NCI-H2107 treated with DMSO at 0.1 percent for 48 hours (cell line): ENCODE data around the gene ARAP2.
A peak's percentile ranks its signal among the peaks of the same experiment; 100 is the strongest.

Experiments used
- DNase-seq: peaks from one replicate; lab custom pipeline; 2025; ENCODE audit not compliant: unreplicated experiment; lab: John Stamatoyannopoulos, UW

Gene ARAP2

DNA sequence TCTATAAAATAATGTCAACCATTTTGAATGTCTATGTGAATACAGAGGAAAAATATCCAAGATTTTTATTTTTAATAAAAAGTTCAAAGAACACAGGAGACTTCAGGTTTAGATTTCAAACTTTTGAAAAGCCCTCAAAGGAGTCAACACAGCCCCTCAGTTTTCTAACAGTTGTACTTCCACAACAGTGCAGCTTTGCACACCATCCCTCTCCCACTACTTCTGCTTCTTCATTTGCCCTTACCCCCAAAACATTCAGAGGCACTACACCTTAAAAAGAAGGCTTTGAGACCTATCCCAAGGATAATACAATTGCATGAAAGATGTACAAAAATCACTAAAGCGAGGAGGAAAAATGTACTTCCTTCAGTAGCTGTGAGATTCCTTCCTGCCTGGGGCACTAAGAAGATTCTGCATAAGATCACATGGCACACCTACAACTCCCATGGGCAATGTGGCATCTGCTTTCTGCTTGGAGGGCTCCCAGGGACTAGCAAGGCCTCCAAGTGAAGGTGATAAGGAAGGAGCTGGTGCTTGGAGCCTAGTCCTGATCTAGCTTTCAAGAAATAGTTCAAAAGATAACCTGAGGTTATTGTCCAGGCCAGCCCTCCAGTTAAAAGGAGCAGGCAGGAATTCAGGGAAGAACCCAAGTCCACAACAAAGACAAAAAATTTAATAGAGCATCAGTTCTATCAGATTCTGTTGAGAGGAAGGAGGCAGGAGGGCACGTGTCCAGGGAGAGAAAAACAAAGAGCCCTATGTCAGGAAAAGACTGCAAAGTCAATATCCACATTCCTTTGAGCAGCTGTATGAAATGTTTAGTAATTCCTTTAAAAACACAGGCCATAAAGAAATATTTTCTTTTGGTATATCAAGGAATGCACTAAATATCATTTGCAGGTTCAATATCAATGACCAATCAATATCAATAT, 19.1 kb downstream of the ARAP2 start:
- DNase-seq: no peak

DNA sequence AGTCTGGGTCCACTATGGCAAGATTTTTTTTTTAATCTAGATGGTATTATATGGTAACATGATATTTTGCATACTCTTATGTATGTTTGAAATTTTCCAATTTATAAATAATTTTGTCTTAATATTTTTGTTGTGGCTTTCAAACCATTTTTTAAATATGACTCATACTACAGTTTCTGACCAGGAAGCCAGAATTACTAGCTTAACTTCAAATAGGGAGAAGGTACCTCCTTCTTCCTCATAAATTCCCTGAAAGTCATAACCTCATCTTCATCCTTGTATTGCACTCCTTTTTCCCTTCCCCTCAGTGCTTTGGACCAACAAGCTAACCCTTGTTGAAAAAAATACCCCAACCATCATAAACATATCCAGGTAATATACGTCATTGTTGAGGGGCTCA, 21.6 kb downstream of the ARAP2 start:
- no peak for DNase-seq

DNA sequence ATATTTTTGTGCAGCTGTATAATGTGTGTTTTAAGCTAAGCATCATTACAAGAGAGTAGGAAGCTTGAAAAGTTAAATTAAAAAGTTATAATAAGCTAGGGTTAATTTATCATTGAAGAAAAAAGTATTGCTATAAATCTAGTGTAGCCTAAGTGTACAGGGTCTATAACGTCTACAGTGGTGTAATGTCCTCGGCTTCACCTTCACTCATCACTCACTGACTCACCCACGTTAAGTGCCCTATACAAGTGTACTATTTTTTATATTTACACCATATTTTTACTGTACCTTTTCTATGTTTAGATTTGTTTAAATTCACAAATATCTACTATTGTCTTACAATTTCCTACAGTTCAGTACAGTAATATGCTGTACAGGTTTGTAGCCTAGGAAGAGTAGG, 23.5 kb downstream of the ARAP2 start:
- DNase-seq: no peak

DNA sequence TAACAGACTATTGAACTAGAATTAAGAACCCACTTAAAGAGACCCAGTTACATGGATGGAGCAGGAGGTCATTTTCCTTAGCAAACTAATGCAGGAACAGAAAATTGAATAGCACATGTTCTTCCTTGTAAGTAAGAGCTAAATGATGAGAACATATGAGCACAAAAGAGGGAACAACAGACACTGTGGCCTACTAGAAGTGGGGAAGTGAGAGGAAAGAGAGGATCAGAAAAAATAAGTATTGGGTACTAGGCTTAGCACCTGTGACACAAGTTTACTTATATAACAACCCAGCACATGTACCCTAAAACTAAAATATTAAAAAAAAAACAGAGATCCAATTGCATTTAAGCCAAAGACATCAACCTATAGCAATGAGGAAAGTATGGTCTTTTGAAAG, 26.2 kb downstream of the ARAP2 start:
- DNase-seq: no peak

DNA sequence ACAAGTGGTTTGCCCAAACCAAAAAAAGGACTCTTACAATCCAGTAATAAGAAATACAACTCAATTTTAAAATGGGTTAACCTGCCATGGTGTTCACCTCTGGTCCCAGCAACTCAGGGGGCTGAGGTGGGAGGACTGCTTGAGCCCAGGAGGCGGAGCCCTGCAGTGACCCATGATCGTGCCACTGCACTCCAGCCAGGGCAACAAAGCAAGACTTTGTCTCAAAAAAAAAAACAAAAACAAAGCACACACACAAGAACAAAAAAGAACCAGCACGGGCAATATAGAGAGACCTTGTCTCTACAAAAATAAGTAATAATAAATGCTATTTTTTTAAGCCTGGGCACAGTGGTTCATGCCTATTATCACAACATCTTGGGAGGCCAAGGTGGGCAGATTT, 28.7 kb downstream of the ARAP2 start:
- no peak for DNase-seq

DNA sequence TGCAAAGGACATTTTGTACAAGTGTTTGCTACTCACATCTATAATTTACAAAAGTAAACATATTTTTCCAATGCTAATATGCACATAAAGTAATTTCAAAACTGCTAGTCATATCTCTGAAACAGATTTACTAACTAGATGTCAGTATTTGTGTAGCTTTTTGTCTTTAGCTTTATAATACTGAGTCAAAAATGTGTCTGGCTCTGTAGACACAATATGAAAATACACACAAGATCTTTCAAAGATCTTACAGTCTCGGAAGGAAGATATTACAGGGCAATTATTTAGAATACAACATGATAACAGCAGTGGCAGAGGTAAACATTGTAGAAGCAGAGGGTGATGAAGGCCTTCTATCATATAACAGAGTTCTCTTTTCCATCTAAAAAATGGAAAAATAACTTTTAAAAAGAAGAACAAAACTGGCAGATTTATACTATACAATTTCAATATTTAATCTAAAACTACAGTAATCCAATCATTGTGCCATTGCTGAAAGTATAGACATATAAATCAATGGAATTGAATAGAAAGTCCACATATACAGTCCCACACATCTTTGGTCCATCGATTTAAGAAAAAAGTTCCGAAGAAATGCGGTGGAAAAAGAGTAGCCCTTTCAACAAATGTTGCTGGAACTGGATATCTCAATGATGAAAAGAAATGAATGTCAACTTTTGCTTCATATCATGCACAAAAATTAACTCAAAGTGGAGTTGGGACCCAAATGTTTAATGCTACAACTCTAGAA, 29.4 kb downstream of the ARAP2 start:
- DNase-seq: no peak

DNA sequence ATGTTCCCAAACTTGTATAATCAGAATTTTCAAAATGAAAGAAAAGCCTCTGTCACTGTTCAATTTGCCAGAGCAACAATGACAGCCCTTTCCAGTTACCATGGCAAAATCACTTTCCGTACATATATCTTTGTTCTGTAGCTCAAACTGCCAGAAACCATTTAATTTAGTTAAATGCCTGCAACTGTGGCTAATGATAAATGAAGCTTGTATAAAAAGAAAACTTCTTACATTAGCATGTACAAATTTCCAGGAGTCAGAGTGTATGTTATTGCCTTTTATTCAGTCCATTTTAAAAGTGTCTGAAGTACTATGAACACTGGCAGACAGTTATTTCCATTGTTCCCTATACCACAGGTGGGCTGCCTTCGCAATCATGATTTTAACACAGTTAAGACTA, 30.3 kb downstream of the ARAP2 start:
- DNase-seq: peak; percentile 12

DNA sequence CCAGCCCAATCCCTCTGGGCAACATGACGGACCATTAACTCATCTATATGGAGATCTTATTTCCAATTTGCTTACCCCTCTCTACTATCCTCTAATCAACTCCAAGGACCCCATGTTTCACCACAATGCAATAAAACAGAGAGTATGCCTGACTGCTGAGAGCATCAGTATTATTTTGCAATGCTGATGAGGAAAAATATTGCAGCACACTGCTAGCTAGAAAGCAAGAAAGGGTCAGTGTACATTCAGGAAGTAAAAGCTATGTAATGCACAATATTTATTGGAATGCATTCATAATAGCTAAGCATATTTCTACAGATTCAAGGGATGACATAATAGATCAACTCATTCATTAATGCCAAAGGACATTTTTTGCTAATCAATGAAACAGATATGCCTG, 33.2 kb downstream of the ARAP2 start:
- DNase-seq: no peak

DNA sequence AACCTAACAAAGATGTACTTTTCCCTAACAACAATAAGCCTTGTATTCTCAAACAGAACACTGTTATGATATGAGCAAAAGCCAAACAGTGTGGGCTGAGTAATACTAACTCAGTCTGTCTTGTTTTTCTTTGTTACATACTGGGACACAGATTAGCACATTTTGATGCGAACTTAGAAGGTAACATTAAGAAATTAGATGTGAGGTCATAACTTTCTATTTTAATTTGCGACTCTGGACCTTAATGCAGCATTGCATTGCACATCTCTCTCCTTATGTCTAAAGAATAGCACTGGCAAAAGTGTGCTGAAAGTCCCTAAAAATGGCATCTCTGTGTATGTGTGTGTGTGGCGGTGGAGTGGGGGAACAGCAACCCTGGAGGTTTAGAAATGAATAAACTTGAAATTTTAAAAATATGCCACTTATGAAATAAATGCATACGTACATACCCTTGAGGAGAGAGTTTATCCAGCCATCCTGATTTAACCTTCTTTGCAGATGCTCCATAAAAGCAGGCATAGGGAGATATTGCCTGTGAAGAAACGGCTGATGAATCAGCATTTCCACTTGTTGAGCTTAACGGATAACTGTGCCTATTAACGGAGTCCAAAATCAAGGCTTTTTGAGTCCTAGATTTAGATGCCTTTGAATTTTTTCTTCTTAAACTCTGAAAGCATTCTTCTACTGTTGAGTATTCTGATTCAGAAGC, 34.2 kb downstream of the ARAP2 start:
- no peak for DNase-seq

DNA sequence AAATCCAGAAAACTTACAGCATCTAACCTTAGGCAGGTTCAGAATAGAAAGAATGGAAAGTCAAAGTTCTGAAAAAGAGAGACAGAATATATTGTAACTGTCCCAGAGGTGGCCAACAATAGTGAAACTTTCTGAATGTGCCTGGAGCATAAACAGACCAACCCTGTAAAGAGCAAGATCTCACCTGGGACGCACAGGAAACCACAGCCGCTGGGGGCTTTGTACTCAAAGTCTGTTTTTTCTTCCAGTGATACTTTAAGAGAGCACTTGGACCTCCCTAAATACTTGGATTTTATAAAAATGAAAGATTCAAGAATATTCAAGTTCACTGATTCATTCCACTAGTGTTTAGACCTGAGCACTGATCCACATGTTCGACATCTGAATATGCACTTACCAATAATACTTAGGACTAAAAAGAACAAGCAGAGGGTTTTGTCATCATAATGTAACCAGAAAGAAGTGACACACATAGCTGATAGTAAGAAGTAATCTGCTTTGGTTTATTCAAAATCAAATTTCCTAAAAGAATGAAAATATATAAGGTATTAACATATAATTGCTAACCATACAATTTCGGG, 35.3 kb downstream of the ARAP2 start:
- no peak for DNase-seq

DNA sequence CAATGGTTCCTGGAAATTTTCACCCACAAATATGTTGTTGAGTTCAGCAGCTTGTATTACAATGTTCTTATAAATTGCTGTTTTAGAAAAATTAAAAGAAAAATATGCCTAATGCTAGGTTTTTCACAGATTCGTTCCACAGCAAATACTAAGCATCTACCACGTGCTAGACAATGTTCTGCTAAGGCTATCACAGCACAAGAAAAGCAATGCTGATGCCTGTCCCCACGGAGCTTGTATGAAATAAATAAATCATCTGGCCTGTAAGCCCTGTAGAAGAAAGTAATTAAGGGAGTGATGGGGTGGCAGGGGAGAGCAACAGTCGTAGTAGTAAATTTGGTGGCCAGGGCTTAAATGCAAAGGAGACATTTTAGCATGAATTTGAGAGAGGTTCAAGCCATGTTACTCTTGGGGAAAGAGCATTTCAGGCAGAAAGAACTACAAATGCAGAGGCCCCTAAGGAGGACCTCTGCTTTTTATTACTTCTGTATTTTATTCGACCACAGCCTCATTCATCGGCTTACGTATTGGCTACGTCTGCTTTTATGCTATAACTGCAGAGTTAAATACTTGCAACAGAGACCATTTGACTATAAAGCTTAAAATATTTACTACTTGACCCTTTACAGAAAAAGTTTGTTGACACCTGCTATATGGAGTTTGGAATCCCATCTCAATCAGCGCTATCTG, 36.3 kb downstream of the ARAP2 start:
- DNase-seq: no peak

DNA sequence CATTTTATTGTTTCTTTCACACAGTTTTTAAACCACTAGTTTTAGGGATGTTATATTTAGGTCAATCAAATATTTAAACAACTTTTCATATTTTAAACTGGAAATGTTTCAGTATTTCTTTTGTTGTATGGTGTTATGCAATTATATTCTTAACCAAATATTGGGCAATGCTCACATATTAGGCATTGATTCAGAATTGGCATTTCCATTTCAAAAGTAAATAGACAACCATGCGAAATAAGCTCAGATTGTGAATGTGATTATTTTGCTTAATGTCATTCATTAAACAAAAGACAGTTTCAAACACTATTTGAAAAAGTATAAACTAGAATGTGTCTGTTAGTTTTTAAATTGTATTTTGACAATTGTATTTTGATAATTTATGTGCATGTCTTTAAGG, 36.9 kb downstream of the ARAP2 start:
- no peak for DNase-seq

DNA sequence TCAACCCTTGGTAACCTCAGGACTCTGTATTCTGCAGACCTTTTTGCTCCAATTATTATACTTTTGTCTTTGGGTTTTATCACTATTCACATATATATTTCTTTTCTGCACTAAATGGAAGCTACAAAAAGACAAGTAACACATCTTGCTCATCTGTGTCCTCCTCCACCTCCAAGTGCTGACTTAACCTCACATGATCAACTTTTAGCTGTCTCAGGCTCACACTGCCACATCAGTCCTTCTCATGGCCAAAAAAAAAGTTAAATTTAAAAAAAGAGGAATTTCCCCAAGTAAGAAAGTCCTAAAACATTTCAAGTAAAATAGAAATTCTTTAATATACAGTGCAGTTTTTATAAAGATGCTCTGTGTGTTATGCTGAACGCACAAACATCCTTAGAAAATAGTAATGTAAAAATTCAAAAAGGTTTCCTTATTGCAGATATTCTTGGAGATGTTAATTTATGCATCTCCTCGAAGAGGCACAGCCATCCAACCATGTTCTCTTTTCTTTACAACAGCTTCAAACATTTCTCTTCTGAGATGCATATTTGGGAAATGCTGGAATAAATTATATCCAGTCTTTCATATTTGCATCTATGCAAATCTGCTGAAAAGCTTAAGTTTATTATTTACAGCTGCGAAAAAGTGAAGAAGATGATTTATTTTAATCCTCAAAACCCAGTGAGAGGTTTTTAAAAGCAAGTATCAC, 37.6 kb downstream of the ARAP2 start:
- DNase-seq: no peak

DNA sequence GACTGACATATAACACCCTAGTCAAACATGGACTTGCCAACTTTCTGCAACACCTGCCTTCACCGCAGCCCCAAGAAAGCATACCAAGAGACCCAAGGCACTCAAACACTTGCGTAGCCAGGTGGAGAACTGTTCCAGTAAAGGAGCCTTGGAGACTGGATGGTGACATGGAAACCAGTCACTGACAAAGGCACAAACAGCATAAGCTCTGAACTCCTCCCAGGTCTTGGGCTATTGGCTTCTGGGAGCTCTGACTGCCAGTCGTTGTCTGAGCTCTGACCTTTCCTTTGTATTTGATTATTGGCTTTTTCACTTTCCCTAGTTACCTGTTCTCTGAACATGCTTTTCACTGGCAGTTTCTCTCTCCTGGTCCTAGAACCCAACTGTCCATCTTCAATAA, 38.3 kb downstream of the ARAP2 start:
- DNase-seq: no peak

DNA sequence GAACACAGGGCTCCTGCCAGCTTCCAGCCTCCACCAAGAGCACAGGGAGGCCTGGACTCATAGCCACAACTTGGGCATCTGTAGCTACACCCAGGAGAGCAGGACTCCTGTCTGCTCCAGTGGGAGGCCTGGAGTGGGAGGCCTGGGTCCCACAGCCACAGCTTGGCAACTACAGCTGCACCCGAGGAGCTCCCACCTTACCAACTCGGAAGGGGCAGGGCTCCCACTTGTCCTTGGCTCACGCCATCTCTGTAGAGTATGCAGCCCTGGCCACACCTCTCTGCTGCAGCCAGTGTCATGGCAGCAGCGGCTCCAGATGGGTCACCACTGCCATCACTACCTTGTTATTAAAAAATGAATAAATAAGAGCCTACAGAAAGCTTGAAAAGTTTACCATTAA, 45.5 kb downstream of the ARAP2 start:
- DNase-seq: no peak

DNA sequence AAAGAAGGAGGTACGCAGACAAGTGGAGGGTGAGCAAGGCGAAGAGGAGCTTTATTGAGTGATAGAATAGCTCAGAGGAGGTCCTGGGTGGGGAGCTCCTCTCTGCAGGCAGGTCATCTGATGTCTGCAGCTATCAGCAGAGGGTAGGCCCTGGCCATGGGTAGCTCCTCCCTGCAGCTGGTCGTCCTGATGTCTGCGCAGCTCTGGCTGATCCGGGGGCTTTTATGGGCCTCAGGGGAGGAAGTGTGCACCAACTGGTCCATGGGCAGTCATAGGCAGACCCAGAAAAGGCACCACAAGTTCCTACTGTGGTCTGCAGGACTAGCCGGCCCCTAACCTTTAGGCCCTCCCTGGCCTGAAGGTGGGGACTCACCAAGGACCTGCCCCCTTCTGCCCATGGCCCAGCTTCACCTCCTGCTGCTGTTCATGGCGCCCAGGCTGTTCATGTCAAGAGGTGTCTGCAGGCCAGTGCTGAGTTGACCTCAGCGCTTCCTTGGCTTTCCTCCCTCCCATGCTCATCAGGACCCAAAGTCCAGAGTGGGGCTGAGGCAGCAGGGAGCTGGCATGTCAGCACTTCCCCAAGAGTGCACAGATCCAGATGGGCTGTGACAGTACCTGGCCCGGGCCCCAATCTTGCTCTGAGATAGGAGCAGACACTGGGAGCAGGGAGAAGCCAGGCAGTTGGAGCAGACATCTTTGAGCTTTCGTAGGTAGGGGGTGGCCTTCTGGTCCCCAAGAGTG, 46.1 kb downstream of the ARAP2 start:
- no peak for DNase-seq

DNA sequence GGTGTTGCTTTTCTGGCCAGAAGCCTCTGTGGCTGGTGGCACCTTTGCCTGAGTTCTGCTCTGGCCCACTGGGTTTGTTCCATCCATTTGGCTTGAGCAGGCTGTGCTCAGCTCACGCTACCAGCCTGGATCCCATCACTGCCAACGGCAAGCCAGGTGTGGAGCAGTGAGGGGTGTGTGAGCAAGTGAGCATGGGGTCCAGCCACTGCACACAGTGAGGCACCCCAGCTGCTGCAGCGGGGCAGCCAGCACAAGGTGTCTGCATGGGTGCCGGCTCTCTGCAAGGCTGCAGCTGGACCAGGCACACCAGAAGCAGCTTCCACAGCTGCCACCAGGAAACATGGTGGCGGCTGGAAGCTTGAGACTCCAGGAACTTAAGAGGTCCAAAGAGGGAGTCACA, 46.8 kb downstream of the ARAP2 start:
- no peak for DNase-seq

DNA sequence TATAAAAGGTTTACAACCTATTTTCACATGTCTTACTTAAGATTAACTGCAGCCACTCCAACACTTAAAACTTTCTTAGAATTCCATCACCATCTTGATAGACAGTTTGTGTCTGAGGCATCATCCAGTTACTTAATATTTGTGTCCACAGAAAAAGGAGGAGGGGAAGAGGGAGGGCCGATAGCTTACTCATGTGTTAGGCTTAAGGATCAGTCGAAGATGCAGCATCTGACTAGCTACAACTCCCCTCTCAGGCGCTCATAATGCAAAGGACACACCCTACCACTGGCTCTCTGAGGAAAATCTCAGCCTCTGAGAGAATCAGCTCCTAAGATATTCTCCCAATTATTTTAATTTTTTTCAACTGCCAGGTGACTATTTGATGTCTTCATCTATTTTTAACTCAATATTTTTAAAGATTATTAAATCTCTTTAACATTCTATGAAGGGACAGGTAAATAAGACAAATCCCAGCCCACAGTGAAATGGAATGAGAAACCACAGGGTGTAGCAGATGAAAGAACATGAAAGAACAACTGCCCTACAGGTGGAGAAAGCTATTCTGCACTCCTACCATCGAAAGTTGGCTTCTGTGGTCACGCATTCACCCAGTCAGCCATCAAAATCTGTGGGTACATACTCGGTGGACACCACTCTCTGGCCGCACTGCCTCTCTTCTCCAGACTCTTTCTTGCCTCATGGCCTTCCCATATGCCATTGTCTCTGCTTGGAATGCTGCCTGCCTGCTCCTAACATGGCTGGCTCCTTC, 48.0 kb downstream of the ARAP2 start:
- no peak for DNase-seq

DNA sequence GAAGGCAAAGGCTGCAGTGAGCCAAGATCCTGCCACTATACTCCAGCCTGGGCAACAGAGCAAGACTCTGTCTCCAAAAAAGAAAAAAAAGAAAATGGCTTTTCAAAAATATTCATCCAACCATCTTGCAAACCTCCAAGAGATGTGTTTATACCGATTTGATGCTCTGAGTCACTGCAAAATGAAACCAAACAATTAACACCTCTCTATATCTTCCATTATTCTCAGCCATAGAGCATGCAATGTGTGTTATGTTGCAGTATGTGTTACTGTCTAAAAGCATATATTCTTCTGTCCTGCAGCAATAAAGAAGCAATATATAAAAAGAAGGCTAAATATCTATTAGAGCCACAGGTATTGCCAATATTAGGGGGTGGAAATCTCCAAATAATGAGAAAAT, 51.4 kb downstream of the ARAP2 start:
- no peak for DNase-seq
